GM19023 (cell line): ENCODE measurements around the gene ADD3.

Experiments
- ATAC-seq: cut with Tn5 transposase; IDR thresholded peaks from one replicate; pipeline ENCODE4 v1.9.1; 2021; ENCODE audit warnings: mild to moderate bottlenecking, moderate library complexity; ENCODE audit not compliant: unreplicated experiment

Gene ADD3

GRCh38 chr10:110144507-110144906 lies 136.7 kb downstream of the ADD3 start:
- ATAC-seq, result no peak

- ATAC-seq, result no peak
Measured at GRCh38 chr10:110147961-110148360, 140.2 kb downstream of the ADD3 start.

- no peak for ATAC-seq
Measured at GRCh38 chr10:110149259-110149658, 141.5 kb downstream of the ADD3 start.

- ATAC-seq, result no peak
Measured at GRCh38 chr10:110150046-110150445, 142.3 kb downstream of the ADD3 start.

- ATAC-seq, result no peak
Measured at GRCh38 chr10:110150981-110151380, 143.2 kb downstream of the ADD3 start.

- ATAC-seq, result no peak
Measured at GRCh38 chr10:110151467-110151866, 143.7 kb downstream of the ADD3 start.

- no peak for ATAC-seq
Measured at GRCh38 chr10:110151971-110152370, 144.2 kb downstream of the ADD3 start.

GRCh38 chr10:110153396-110153795 lies 145.6 kb downstream of the ADD3 start:
- no peak for ATAC-seq

- ATAC-seq, result no peak
Measured at GRCh38 chr10:110156046-110156445, 148.3 kb downstream of the ADD3 start.

GRCh38 chr10:110158051-110159005 lies 150.5 kb downstream of the ADD3 start:
- no peak for ATAC-seq

GRCh38 chr10:110160081-110160480 lies 152.3 kb downstream of the ADD3 start:
- ATAC-seq, result no peak

GRCh38 chr10:110160522-110160921 lies 152.7 kb downstream of the ADD3 start:
- ATAC-seq, result no peak

- ATAC-seq, result no peak
Measured at GRCh38 chr10:110162741-110163145, 155.0 kb downstream of the ADD3 start.

- ATAC-seq, result no peak
Measured at GRCh38 chr10:110163192-110163773, 155.5 kb downstream of the ADD3 start.

- ATAC-seq, result no peak
Measured at GRCh38 chr10:110163841-110164240, 156.1 kb downstream of the ADD3 start.

GRCh38 chr10:110165239-110165638 lies 157.5 kb downstream of the ADD3 start:
- ATAC-seq, result no peak

GRCh38 chr10:110167149-110167548 lies 159.4 kb downstream of the ADD3 start:
- ATAC-seq, result no peak

GRCh38 chr10:110168601-110169481 lies 161.1 kb downstream of the ADD3 start:
- no peak for ATAC-seq

GRCh38 chr10:110169586-110169985 lies 161.8 kb downstream of the ADD3 start:
- no peak for ATAC-seq

- no peak for ATAC-seq
Measured at GRCh38 chr10:110170142-110170971, 162.6 kb downstream of the ADD3 start.
